ENCODE data around the gene HEXIM1. TPM values are rescaled to one million over a fixed set of nuclear protein-coding genes. Genes with fewer than 3 reads are reported as not detected.
A peak's percentile ranks its signal among the peaks of the same experiment; 100 is the strongest.

The HEXIM1 gene
- total RNA-seq, 1 donor from 2014 or later = 36.1 TPM

DNA sequence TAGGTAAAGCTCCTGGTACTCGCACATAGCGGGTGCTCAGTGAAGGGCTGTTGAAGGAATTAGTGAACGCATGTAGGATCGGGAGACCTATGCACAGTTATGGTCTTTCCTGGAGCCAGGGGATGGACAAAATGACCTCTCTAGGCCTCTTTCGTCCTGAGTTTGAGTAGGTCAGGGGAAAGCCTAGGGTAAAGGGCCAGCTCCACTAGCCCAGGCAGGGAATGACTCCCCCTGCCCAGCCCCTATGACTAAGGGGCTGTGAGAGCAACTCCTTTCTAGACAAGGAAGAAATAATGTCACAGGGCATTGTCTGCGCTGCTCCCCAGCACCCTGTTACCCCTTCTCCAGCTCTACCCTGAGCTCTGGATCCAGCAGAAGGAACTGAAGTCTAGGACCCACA is 48.8 kb downstream of the HEXIM1 start:
- intact Hi-C loops (cut with DNase I) = loop anchor here (5.0 kb wide), 1 partner anchor 60 kb away; the partner anchor contains the start of gene ACBD4
- Histone ChIP-seq H3K4me3 (no peak overlapping the region), H3K27ac (no peak overlapping the region), H3K27me3 (no peaks in the 10 kb centered on the region), H3K9me3 (no peaks in the 10 kb centered on the region), H3K4me1 (peaks cover 8% of the 10 kb centered on the region), H3K36me3 (no peaks in the 10 kb centered on the region)
- TF ChIP-seq, protein P1, sequence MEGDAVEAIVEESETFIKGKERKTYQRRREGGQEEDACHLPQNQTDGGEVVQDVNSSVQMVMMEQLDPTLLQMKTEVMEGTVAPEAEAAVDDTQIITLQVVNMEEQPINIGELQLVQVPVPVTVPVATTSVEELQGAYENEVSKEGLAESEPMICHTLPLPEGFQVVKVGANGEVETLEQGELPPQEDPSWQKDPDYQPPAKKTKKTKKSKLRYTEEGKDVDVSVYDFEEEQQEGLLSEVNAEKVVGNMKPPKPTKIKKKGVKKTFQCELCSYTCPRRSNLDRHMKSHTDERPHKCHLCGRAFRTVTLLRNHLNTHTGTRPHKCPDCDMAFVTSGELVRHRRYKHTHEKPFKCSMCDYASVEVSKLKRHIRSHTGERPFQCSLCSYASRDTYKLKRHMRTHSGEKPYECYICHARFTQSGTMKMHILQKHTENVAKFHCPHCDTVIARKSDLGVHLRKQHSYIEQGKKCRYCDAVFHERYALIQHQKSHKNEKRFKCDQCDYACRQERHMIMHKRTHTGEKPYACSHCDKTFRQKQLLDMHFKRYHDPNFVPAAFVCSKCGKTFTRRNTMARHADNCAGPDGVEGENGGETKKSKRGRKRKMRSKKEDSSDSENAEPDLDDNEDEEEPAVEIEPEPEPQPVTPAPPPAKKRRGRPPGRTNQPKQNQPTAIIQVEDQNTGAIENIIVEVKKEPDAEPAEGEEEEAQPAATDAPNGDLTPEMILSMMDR (IDR thresholded peaks at IDR 0.05) = no peak
- ATAC-seq (no peak), DNase-seq (no peak)

GRCh38 chr17:45197555-45198334 is 49.5 kb downstream of the HEXIM1 start:
- H3K4me3 ChIP-seq = no peak overlapping the region
- H3K4me1 ChIP-seq = peaks cover 8% of the 10 kb centered on the region

DNA sequence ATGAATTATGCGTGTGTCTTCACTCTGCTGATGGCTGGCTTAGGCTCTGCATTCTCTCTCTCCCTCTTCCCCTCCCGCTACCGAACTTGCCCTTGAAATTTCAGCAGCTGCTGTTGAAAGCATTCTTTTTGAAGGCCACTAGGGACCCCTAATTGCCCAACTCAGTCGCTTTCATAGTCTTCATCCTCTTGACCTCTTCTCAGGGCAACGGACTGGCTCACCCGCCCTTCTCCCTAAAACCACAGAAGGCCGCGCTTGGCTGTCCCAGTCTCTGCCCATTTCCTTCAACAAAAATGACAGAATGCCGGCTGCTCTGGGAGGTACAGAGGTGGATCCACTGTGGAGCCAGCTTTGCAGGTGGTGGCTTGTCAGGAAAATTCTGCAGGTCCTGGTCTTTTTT is 52.4 kb downstream of the HEXIM1 start:
- intact Hi-C loops (cut with DNase I) = no loop called here
- peaks cover 8% of the 10 kb centered on the region for H3K4me1 ChIP-seq
- TF ChIP-seq, protein P1 (IDR thresholded peaks at IDR 0.05) = no peak
- no peaks in the 10 kb centered on the region for H3K27me3 ChIP-seq
- no peaks in the 10 kb centered on the region for H3K36me3 ChIP-seq
- no peaks in the 10 kb centered on the region for H3K9me3 ChIP-seq
- no peak overlapping the region for H3K4me3 ChIP-seq
- DNase-seq = no peak
- H3K27ac ChIP-seq = no peak overlapping the region
- peak; percentile 37 for ATAC-seq

More at GRCh38 chr17:45197555-45198334, 49.5 kb downstream of the HEXIM1 start:
- H3K27me3 ChIP-seq = no peaks in the 10 kb centered on the region
- intact Hi-C loops (cut with DNase I) = loop anchor here (5.0 kb wide), 1 partner anchor 60 kb away; the partner anchor contains the start of gene ACBD4
- ATAC-seq = peak; percentile 100
- DNase-seq = peak; percentile 97
- TF ChIP-seq, protein P1 (IDR thresholded peaks at IDR 0.05) = peak; percentile 100
- no peak overlapping the region for H3K27ac ChIP-seq
- H3K9me3 ChIP-seq = no peaks in the 10 kb centered on the region
- H3K36me3 ChIP-seq = no peaks in the 10 kb centered on the region

DNA sequence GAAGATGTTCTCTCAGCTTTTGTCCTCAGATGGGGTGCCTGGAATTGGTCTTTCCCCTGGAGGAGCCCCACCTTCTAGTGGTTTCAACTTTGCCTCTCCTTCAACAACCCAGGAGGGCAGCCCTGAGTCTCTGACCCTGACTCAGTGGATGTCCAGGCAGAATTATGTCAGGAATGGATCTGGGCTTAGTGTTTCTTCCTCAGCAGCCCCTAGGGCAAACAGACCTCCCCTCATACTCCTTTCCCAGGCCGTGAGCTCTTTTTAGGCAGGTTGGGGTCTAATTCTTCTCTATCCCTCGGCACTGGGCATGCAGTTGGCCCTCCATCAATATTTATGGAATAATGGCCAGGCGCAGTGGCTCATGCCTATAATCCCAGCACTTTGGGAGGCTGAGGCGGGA is 53.2 kb downstream of the HEXIM1 start:
- H3K27ac ChIP-seq = no peak overlapping the region

More for the DNA sequence above, 53.2 kb downstream of the HEXIM1 start:
- Histone ChIP-seq H3K9me3 (no peaks in the 10 kb centered on the region), H3K27me3 (no peaks in the 10 kb centered on the region), H3K36me3 (no peaks in the 10 kb centered on the region), H3K4me1 (peaks cover 8% of the 10 kb centered on the region), H3K4me3 (no peak overlapping the region)
- TF ChIP-seq, protein P1 (IDR thresholded peaks at IDR 0.05) = no peak
- intact Hi-C loops (cut with DNase I) = no loop called here
- no peak for ATAC-seq
- no peak for DNase-seq

Small RNAs within 50 kb of the gene (microRNA-seq; reads per million reads assigned to microRNA genes)
- not detected for gene MIR6784 (ENCODE audit: borderline microRNAs expressed)

Other genes starting within 250 kb of the HEXIM1 start
- gene EFTUD2, start 249.0 kb upstream of the HEXIM1 start, total RNA-seq = 74.4 TPM
- not detected for gene GFAP, start 233.0 kb upstream of the HEXIM1 start, total RNA-seq
- gene KIF18B, start 200.7 kb upstream of the HEXIM1 start, total RNA-seq = 0.32 TPM
- 0.52 TPM for gene C1QL1, start 180.2 kb upstream of the HEXIM1 start, total RNA-seq
- gene DCAKD, start 96.8 kb upstream of the HEXIM1 start, total RNA-seq = 21.8 TPM
- gene NMT1, start 87.2 kb upstream of the HEXIM1 start, total RNA-seq = 107 TPM
- gene PLCD3, start 16.0 kb upstream of the HEXIM1 start, total RNA-seq = 37.0 TPM
- gene ACBD4, start 12.8 kb upstream of the HEXIM1 start, total RNA-seq = 16.3 TPM
- gene HEXIM2, start 13.4 kb downstream of the HEXIM1 start, total RNA-seq = 5.7 TPM
- 62.3 TPM for gene FMNL1, start 73.4 kb downstream of the HEXIM1 start, total RNA-seq
- not detected for gene SPATA32, start 113.6 kb downstream of the HEXIM1 start, total RNA-seq
- gene MAP3K14, start 168.5 kb downstream of the HEXIM1 start, total RNA-seq = 9.9 TPM

All from upper lobe of right lung (tissue), 1 donor.